ENCODE results near the gene STAM.

Gene STAM

GRCh38 chr10:17685233-17685840, 41.4 kb downstream of the STAM start:
- FAIRE-seq (no peak), DNase-seq (ENCODE audit: insufficient read length, low spot score) (no peak)
- TF ChIP-seq CTCF (IDR thresholded peaks at IDR 0.05; ENCODE audit: insufficient read depth, missing control alignments): no peak

GRCh38 chr10:17687117-17687831, 43.3 kb downstream of the STAM start:
- FAIRE-seq: no peak
- TF ChIP-seq CTCF (IDR thresholded peaks at IDR 0.05; ENCODE audit: insufficient read depth, missing control alignments): no peak
- no peak for DNase-seq (ENCODE audit: insufficient read length, low spot score)

- no peak for FAIRE-seq
- no peak for TF ChIP-seq CTCF (IDR thresholded peaks at IDR 0.05; ENCODE audit: insufficient read depth, missing control alignments)
Measured at GRCh38 chr10:17689137-17689536, 45.2 kb downstream of the STAM start.

DNA sequence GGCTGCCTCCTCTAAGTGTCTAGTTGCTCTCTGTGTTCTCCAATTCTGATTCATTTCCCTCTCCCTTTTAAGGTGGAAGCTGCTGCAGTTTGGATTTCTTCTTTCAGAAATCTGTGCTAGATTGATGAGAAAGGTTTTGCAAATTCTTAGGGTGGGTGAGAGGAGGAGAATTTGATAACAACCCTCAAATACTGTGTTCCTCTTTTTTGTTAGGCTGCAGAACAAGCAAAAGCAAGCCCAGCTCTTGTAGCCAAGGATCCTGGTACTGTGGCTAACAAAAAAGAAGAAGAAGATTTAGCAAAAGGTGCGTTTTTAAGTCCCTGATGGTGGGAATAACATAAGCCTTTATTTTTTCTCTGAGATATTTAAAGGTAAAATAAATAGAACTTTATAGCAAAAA, 49.1 kb downstream of the STAM start:
- FAIRE-seq (no peak), DNase-seq (ENCODE audit: insufficient read length, low spot score) (no peak)
- TF ChIP-seq CTCF (IDR thresholded peaks at IDR 0.05; ENCODE audit: insufficient read depth, missing control alignments): no peak

More at GRCh38 chr10:17689137-17689536, 45.2 kb downstream of the STAM start:
- DNase-seq (ENCODE audit: insufficient read length, low spot score): no peak

DNA sequence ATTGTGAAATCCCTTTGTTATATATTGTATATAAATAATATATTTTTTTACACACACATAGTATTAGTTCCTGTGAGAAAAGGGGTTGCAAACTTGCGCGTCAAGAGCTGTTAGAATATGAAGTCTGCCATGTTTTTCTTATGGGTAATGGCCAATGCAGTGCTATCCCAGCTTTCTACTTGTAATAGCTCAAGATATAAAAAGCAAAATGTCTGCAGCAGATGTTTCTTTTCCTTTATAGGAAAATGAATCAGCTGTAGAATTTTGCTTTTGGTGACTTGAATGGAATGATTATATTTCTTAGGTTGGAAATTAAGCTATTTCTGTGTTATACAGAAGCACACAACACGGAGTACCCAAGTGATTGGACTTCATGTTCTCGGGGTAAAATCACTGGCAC, 54.7 kb downstream of the STAM start:
- TF ChIP-seq CTCF (IDR thresholded peaks at IDR 0.05; ENCODE audit: insufficient read depth, missing control alignments): no peak
- no peak for DNase-seq (ENCODE audit: insufficient read length, low spot score)
- FAIRE-seq: no peak

- no peak for DNase-seq (ENCODE audit: insufficient read length, low spot score)
- no peak for TF ChIP-seq CTCF (IDR thresholded peaks at IDR 0.05; ENCODE audit: insufficient read depth, missing control alignments)
- no peak for FAIRE-seq
Measured at GRCh38 chr10:17701301-17701700, 57.4 kb downstream of the STAM start.

DNA sequence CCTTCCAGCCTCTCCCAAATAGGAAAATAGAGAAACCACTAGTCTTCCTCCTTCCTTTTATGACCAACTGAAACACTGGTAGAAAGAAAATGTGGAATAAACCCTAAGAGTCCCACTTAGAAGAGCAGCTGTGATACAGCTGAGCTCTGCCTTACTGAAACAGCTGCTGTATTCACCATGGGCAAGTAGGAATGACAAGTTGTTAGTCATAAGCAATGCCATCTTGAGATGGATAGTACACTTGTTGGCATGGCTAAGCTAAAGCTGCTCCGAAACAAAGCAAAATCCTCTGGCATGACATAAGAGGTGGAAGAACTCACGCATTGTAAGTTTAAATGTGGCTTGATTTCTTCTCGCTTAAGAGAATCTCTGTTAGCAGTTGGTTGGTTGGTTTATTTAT, 59.8 kb downstream of the STAM start:
- TF ChIP-seq CTCF (IDR thresholded peaks at IDR 0.05; ENCODE audit: insufficient read depth, missing control alignments): no peak
- DNase-seq (ENCODE audit: insufficient read length, low spot score): no peak
- FAIRE-seq: no peak

Measured in D721Med (cell line).